ENCODE measurements around the gene PCED1B.

DNA sequence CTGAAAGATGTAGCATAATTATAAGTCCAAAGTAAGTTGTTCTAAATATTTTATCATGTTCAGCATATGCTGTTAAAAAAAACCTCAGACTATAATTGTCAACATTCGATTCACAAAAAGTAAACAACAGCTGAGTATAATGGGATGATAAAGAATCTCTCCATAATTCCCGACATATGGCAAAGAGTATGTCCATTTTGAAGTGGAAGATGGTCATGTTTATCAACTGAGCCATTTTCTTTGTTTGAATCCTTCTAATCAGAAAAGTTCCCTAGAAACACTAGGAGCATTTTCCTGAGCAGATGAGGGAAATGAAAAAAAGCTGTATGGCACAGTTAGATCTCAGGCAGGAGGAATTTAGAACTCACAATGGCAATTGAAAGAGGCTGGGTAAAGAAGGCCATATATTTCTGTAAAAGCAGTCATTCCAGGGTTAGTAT is 192.4 kb downstream of the PCED1B start:
- no peak for TF ChIP-seq FOXM1 (IDR thresholded peaks at IDR 0.05; ENCODE audit: borderline replicate concordance, low read depth)
- TF ChIP-seq RAD21 (IDR thresholded peaks at IDR 0.05; ENCODE audit: low read depth), result no peak
- TF ChIP-seq CREB1 (IDR thresholded peaks at IDR 0.05; ENCODE audit: low read depth), result no peak
- no peak for TF ChIP-seq EP300 (IDR thresholded peaks at IDR 0.05; ENCODE audit: borderline replicate concordance)
- no peak for TF ChIP-seq YY1 (IDR thresholded peaks at IDR 0.05; ENCODE audit: low read depth)
- TF ChIP-seq TAF1 (IDR thresholded peaks at IDR 0.05; ENCODE audit: low read depth), result no peak
